GM18873 (cell line): Measurements from ENCODE around the gene SEMA3G.

Experiments
- ATAC-seq: cut with Tn5 transposase; IDR thresholded peaks from one replicate; pipeline ENCODE4 v1.9.1; 2021; ENCODE audit warnings: mild to moderate bottlenecking, moderate library complexity, moderate number of reproducible peaks; ENCODE audit not compliant: unreplicated experiment, low FRiP score

SEMA3G gene

DNA sequence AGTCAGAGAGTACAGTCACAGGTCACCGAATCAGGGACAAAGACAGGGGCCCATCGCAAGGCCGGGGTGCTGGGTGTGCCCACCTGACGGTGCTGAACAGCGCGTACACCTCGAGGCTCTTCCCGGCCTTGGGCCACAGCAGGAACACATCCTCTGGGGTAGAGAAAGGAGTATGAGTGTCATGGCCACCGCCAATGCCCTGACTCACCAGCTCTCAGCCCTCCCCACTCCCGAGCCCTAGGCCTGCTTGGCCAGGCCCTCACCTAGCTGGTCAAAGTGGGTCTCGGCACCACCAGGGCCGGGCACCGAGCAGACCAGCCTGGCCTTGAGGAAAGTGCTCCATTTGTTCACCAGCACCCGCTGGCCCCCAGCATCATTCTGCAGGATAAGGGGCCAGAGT, 4.2 kb downstream of the SEMA3G start:
- no peak for ATAC-seq

DNA sequence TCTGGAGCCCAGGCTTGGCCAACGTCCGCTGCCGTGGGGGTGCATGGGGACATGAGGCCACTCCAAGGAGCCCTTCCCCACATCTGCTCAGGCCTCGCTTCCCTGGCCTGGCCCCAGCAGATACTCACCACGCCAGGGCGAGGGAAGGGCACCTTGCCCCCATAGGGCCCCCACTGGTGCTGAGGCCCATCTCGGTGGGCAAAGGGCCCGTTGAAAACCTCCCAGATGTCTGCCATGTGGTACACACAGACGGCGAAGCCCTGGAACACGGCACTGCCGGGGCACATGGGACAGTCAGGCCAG, 4.7 kb downstream of the SEMA3G start:
- ATAC-seq: no peak

- no peak for ATAC-seq
Measured at GRCh38 chr3:52439426-52440248, 5.3 kb downstream of the SEMA3G start.

DNA sequence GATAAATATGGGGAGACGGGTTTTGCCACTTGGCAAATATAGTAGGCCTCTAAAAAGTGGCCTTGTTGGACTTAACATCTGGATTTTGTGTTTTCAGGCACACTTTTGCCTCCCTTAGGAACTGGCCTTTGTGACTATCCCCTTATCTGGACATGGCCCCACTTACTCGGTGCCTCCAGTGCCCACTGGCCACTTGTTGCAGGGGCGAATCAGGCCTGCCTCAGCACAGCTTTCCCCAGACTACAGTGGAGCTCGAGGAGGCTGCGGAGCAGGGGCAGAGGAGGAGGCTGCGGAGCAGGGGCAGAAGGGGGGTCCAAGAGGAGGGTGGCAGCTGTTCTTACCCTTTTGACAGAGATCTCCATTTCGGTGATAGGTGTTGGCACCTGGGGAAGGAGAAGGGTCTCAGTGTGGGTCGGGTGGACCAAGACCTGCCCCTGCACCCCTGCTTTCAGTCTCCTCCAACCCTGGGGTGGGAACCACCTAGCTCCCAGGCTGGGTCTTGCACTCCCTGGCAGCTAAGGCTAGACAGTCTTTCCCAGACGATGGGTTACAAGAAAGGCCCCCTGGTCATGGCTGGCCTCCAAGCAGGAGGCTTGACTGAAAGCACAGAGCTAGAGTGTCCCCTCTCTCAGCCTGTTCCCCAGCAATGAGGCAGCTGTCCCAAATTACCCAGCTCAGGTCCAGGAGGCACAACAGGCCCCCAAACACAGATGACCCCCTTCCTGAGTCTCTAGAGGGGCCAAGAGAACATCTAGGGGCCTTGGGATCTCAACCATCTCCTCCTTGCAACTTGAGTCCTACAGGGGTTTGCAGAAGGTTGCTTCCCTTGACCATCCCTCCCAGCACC, 6.1 kb downstream of the SEMA3G start:
- ATAC-seq: no peak

GRCh38 chr3:52438104-52438376, 6.9 kb downstream of the SEMA3G start:
- no peak for ATAC-seq

DNA sequence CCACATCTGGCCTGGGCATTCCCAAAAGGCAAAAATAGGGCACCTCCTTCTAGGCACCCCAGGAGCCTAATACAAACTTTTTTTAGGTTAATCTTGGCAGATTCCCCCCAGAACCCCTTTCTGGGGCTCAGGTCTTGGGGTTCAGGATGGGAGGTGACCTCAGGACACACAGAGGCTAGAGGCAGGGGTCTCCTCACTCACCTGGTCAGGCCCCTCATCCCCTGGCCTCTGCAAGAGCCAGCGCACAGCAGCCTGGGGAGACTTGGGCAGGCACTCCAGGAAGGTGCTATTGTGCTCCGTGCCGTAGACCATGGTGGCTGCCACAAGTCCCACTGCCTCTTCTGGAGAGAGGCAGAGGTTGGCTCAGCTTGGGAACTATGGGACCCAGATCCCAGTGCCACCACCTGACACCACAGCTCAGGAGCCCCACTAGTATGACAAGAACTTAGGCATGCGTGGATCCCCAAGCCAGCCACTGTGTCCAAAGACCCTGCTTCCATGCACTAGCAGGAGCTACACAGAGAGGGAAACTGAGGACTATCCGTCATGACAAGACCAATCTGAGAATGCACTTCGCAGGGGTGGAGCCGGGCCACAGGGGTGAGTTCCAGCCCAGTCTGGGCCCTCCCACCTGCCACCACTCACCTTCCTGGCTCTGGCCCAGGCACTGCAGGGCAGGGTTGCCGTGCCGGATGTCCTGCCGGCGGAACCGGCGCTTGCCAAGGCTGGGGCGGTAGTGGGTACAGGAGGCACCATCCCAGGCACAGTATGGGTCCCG, 7.4 kb downstream of the SEMA3G start:
- no peak for ATAC-seq

DNA sequence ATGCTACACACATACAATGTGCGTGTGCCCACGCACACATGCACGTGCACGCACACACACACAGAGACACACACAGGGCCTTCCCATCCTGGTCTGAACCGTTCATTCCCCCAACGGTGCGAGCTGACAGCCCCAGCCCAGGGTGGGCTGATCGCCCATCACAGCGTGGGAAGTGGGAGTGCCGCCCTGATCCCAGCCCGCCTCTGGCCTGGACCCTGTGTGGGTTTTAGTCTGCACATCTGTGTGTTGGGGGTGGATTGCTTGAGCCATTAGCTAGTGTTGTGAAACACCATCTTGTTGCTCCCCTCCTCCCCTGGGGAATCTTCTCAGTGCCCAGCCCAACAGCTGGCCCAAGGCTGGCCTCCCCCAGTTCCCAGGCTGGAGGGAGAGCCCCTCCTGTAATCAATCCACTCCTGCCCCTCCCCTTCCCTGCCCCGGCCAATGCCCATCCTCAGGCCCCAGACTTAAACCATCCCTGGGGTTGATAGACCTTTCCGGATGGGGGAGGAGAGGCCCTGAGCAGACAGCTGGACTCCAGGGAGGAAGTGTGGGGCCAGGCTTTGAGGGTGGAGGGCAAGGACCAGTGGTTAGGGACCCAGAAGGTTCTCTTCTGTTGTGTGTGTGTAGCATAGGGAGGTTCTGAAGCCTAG, 8.3 kb downstream of the SEMA3G start:
- no peak for ATAC-seq

GRCh38 chr3:52435246-52436101, 9.4 kb downstream of the SEMA3G start:
- ATAC-seq: no peak

- no peak for ATAC-seq
Measured at GRCh38 chr3:52434491-52435115, 10.3 kb downstream of the SEMA3G start.

- ATAC-seq: no peak
Measured at GRCh38 chr3:52433996-52434479, 10.9 kb downstream of the SEMA3G start.

DNA sequence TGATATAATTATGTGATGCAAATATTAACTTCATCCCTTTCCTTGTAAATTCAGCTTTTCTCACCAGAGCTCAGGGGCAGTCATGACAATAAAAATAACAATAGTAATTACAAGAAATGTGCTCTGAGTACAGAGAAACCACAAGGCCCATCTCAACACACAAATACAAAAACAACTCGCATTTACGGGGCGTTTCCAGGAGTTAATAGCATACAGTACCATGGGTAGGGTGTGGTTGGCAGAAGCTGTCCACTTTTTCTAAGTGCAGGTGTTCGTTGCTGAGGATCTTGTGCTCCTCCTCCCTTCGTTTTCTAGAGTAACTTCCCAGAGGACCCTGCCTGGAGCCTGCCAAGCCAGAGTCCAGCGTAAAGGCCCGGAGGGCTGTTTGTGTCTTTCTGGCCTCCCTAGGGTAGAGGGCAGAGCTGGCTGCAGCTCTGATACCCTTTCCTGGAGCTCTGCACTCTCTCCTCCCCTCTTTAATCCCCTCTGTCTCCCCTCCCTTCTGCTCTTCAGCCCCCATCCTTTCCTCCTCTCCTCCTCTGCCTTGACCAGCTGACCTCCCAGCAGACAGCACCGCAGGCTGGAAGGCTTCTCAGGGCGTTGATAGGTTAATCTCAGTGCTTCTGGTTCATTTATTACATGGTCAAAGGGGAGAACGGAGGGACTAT, 11.4 kb downstream of the SEMA3G start:
- no peak for ATAC-seq

GRCh38 chr3:52432691-52433141, 12.2 kb downstream of the SEMA3G start:
- ATAC-seq: no peak

GRCh38 chr3:52432225-52432624, 12.7 kb downstream of the SEMA3G start:
- ATAC-seq: no peak

DNA sequence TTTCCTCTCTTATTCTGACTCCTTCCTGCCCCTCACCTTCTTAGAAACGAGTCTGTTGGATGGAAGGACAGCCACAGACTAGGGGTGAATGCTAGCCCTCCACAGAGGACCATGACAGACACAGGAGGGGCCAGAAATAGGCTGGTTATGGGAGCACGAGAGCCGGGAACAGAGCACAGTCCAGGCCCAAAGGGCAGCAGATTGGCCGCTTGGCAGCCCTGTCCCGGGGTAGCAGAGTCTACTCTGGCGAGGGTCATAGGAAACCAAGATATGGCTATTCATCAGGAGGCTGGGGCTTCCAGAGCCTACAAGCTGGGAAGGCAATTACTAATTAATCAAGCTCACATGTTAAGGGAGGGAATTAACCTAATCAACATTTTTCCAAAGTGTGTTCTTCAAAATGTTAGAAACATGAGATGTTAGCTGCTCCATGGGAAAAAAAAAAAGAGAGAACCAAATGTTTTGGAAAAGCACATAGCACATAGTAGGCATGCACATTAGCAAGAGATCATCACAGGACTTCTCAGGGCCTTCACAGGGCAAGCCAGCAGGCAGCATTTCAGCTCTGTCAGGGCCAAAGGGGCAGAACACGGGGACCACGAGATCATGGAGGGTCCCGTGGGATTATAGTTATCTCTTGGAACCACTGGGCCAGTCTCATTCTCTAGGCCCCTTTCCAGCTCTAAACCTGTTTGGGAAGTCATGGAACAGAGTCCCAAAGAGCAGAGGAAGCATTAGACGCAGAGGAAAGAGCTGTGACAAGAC, 13.3 kb downstream of the SEMA3G start:
- no peak for ATAC-seq

- ATAC-seq: no peak
Measured at GRCh38 chr3:52430416-52430810, 14.5 kb downstream of the SEMA3G start.

- no peak for ATAC-seq
Measured at GRCh38 chr3:52429779-52430415, 15.0 kb downstream of the SEMA3G start.

- no peak for ATAC-seq
Measured at GRCh38 chr3:52429031-52429430, 15.9 kb downstream of the SEMA3G start.
